Panc1 (cell line): ENCODE data around the gene RASGRF2. TPM values are rescaled to one million over a fixed set of nuclear protein-coding genes. Genes with fewer than 3 reads are reported as not detected.

Experiments
- ATAC-seq: fragments of 200-7000 bp; cut with Tn5 transposase; 2 replicates; pipeline ENCODE4 v1.9.1; 2020; ENCODE audit warnings: mild to moderate bottlenecking, moderate library complexity
- BruUV-seq: library from RNA; stranded (reverse); fragments of 400-500 nt; replicated peaks from 2 replicates; lab custom pipeline; 2021; lab: Mats Ljungman, UMichigan
- CTCF ChIA-PET: fragments of 300-600 bp; sonication (Branson Sonifier 250); formaldehyde crosslinking; loops from one replicate; lab custom pipeline; 2022; ENCODE audit warnings: antibody characterized with exemption; lab: Charles Lee
- POLR2A ChIA-PET: fragments of 300-600 bp; sonication (Branson Sonifier 250); formaldehyde crosslinking; loops from one replicate; lab custom pipeline; 2022; ENCODE audit warnings: antibody characterized with exemption; lab: Charles Lee
- DNase-seq: peaks from one replicate; pipeline ENCODE4 v3.0.0-alpha.2; 2010; ENCODE audit warnings: low read depth, low spot score
- H3K27ac ChIP-seq: 2 replicates; pipeline ENCODE4 v1.5.1; 2011; ENCODE audit warnings: mild to moderate bottlenecking, low read length, inconsistent platforms
- H3K27me3 ChIP-seq: fragments of 200-500 bp; sonication (Bioruptor generic); 2 replicates; pipeline ENCODE4 v1.6.0; 2014; ENCODE audit warnings: low read length, inconsistent platforms; ENCODE audit not compliant: control insufficient read depth, insufficient read depth
- H3K36me3 ChIP-seq: fragments of 200-500 bp; sonication (Bioruptor generic); 2 replicates; pipeline ENCODE4 v1.5.1; 2014; ENCODE audit warnings: inconsistent platforms, mild to moderate bottlenecking, low read length, moderate library complexity; ENCODE audit not compliant: control insufficient read depth, insufficient read depth
- H3K4me1 ChIP-seq: 2 replicates; pipeline ENCODE4 v1.5.1; 2011; ENCODE audit warnings: inconsistent platforms, mild to moderate bottlenecking, low read length, moderate library complexity; ENCODE audit not compliant: control insufficient read depth, insufficient read depth
- H3K4me3 ChIP-seq, 2 experiments: 2 replicates each; pipeline ENCODE4 v1.5.1; 2011 to 2012; ENCODE audit warnings: low read depth in 2 of 2, low read length in 2 of 2, mild to moderate bottlenecking in 2 of 2, inconsistent platforms in 1 of 2, moderate library complexity in 1 of 2
- H3K9me3 ChIP-seq: fragments of 200-500 bp; sonication (Bioruptor generic); 2 replicates; pipeline ENCODE4 v1.5.1; 2014; ENCODE audit warnings: low read depth, mild to moderate bottlenecking, inconsistent platforms, low read length, moderate library complexity; ENCODE audit not compliant: control insufficient read depth, insufficient read depth
- POLR2AphosphoS5 ChIP-seq: IDR thresholded peaks from 2 replicates; pipeline ENCODE4 v1.6.1; 2012; ENCODE audit warnings: mild to moderate bottlenecking, low read depth, low read length, moderate library complexity
- REST ChIP-seq, 2 experiments: IDR thresholded peaks; 2 replicates each; pipeline ENCODE4 v1.6.1; 2011 to 2012; ENCODE audit warnings: low read depth in 2 of 2, control low read depth in 1 of 2, low read length in 1 of 2, mild to moderate bottlenecking in 1 of 2, moderate library complexity in 1 of 2; ENCODE audit not compliant: insufficient read depth in 1 of 2
- SIN3A ChIP-seq: IDR thresholded peaks from 2 replicates; pipeline ENCODE4 v1.6.1; 2012; ENCODE audit warnings: low read depth, mild to moderate bottlenecking, low read length, moderate library complexity, borderline replicate concordance; ENCODE audit not compliant: insufficient read depth
- TCF7L2 ChIP-seq: IDR thresholded peaks from 2 replicates; pipeline ENCODE4 v1.6.1; 2011; ENCODE audit warnings: mild to moderate bottlenecking, low read depth, low read length, inconsistent platforms
- in situ Hi-C: cut with HindIII; loops from 2 replicates; pipeline ENCODE4 v1.10.0; 2016; ENCODE audit warnings: low sequenced_read_pairs, low pct_unique_long_range_greater_than_20kb
- intact Hi-C: fragments of 100-400 bp; cut with micrococcal nuclease; formaldehyde crosslinking; loops from one replicate; pipeline ENCODE4 v1.10.0; 2022; ENCODE audit not compliant: unreplicated experiment
- total RNA-seq: library from RNA; stranded (reverse); gene quantifications from one replicate; pipeline ENCODE4 v1.2.1, GENCODE V29; 2021; ENCODE audit not compliant: unreplicated experiment
- TF ChIP-seq, protein P1 (sequence below): fragments of 450-650 bp; IDR thresholded peaks from 2 replicates; pipeline ENCODE4 v1.5.1; 2017; ENCODE audit warnings: mild to moderate bottlenecking

RASGRF2 gene
- total RNA-seq, 1 experiment from 2014 or later, result 4.7 TPM

- TF ChIP-seq REST (IDR thresholded peaks at IDR 0.05; ENCODE audit: insufficient read depth in 1 of 2, low read depth in 2 of 2, low read length in 1 of 2) (no peak), TCF7L2 (no peak), POLR2AphosphoS5 (no peak), SIN3A (no peak)
- TF ChIP-seq, protein P1, sequence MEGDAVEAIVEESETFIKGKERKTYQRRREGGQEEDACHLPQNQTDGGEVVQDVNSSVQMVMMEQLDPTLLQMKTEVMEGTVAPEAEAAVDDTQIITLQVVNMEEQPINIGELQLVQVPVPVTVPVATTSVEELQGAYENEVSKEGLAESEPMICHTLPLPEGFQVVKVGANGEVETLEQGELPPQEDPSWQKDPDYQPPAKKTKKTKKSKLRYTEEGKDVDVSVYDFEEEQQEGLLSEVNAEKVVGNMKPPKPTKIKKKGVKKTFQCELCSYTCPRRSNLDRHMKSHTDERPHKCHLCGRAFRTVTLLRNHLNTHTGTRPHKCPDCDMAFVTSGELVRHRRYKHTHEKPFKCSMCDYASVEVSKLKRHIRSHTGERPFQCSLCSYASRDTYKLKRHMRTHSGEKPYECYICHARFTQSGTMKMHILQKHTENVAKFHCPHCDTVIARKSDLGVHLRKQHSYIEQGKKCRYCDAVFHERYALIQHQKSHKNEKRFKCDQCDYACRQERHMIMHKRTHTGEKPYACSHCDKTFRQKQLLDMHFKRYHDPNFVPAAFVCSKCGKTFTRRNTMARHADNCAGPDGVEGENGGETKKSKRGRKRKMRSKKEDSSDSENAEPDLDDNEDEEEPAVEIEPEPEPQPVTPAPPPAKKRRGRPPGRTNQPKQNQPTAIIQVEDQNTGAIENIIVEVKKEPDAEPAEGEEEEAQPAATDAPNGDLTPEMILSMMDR, result no peak
- Histone ChIP-seq H3K36me3 (no peaks in the 10 kb centered on the region), H3K27me3 (no peaks in the 10 kb centered on the region), H3K4me3 (no peak overlapping the region), H3K4me1 (no peaks in the 10 kb centered on the region), H3K27ac (no peak overlapping the region), H3K9me3 (no peaks in the 10 kb centered on the region)
- POLR2A ChIA-PET, result no interaction called here
- ATAC-seq (no peak), DNase-seq (no peak)
- no TSS peak for BruUV-seq
- intact Hi-C loops, result loop anchor here (10.0 kb wide), 1 partner anchor 478 kb away; no protein-coding TSS in a partner anchor
- in situ Hi-C loops, result no loop called here
- CTCF ChIA-PET, result no interaction called here
These were observed 202.3 kb downstream of the RASGRF2 start for GRCh38 chr5:81162501-81162900.

DNA sequence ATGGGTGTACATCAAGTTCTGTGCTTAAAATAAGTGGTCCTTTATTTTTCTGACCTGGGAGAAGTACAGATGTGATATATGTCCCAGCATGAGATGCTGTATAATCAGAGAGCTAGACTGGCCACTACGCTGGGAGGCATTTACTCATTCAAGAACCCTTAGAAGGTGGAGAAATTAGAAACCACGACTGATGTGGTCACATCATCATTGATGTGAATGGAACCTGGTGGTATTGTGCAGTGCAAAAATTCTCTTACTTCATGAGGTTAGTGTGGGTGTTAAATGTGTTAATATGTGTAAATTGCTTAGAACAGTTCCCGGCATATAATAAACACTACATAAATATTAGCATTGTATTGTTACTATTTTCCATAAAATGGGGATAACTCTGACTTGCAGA lies 203.5 kb downstream of the RASGRF2 start:
- H3K27ac ChIP-seq, result no peak overlapping the region
- no TSS peak for BruUV-seq
- DNase-seq (no peak), ATAC-seq (no peak)
- no peaks in the 10 kb centered on the region for H3K9me3 ChIP-seq
- ChIA-PET CTCF (no interaction called here), POLR2A (no interaction called here)
- in situ Hi-C loops (no loop called here), intact Hi-C loops (loop anchor here (10.0 kb wide), 1 partner anchor 479 kb away; no protein-coding TSS in a partner anchor)
- H3K36me3 ChIP-seq, result no peaks in the 10 kb centered on the region
- TF ChIP-seq, protein P1, result no peak
- no peak for TF ChIP-seq POLR2AphosphoS5
- TF ChIP-seq SIN3A, result no peak
- no peak for TF ChIP-seq REST (IDR thresholded peaks at IDR 0.05; ENCODE audit: insufficient read depth in 1 of 2, low read depth in 2 of 2, low read length in 1 of 2)
- TF ChIP-seq TCF7L2, result no peak
- H3K4me3 ChIP-seq, result no peak overlapping the region
- H3K4me1 ChIP-seq, result no peaks in the 10 kb centered on the region
- no peaks in the 10 kb centered on the region for H3K27me3 ChIP-seq
